ENCODE measurements around the gene WDR55.
"Not testable (repeated sequence)": the region's sequence is repeated elsewhere in the genome, so short reads cannot be mapped to it uniquely, and the experiment has no call there.

WDR55 gene

GRCh38 chr5:140664359-140665119 is at the start of gene WDR55:
TSS of gene WDR55 (plus strand) at chr5:140664904. CDS start at chr5:140664913, 9 bp downstream.
- DNase-seq (ENCODE audit: low read depth in 2 of 2): peak; percentile 79 to 82

GRCh38 chr5:140622301-140622700 is 42.4 kb upstream of the WDR55 start:
- no peak for DNase-seq (ENCODE audit: low read depth in 2 of 2)

GRCh38 chr5:140623061-140623460 is 41.6 kb upstream of the WDR55 start:
- DNase-seq (ENCODE audit: low read depth in 2 of 2): not testable (repeated sequence)

- DNase-seq (ENCODE audit: low read depth in 2 of 2): not testable (repeated sequence)
These were observed 39.8 kb upstream of the WDR55 start for GRCh38 chr5:140624886-140625285.

- DNase-seq (ENCODE audit: low read depth in 2 of 2): no peak
These were observed 36.7 kb upstream of the WDR55 start for GRCh38 chr5:140627972-140628371.

GRCh38 chr5:140628711-140629110 is 36.0 kb upstream of the WDR55 start:
- no peak for DNase-seq (ENCODE audit: low read depth in 2 of 2)

GRCh38 chr5:140630292-140631035 is 34.2 kb upstream of the WDR55 start:
- no peak for DNase-seq (ENCODE audit: low read depth in 2 of 2)

GRCh38 chr5:140631036-140631417 is 33.7 kb upstream of the WDR55 start:
- no peak for DNase-seq (ENCODE audit: low read depth in 2 of 2)

- no peak for DNase-seq (ENCODE audit: low read depth in 2 of 2)
These were observed 32.8 kb upstream of the WDR55 start for GRCh38 chr5:140631831-140632365.

GRCh38 chr5:140632366-140633020 is 32.2 kb upstream of the WDR55 start:
- DNase-seq (ENCODE audit: low read depth in 2 of 2): no peak

- no peak for DNase-seq (ENCODE audit: low read depth in 2 of 2)
These were observed 31.7 kb upstream of the WDR55 start, which contains the start of gene CD14 for GRCh38 chr5:140633021-140633471. TSS of gene CD14 (minus strand) at chr5:140633175. CDS start at chr5:140633071, 104 bp downstream.

- no peak for DNase-seq (ENCODE audit: low read depth in 2 of 2)
These were observed 31.2 kb upstream of the WDR55 start for GRCh38 chr5:140633501-140633900.

GRCh38 chr5:140634103-140634502 is 30.6 kb upstream of the WDR55 start:
- DNase-seq (ENCODE audit: low read depth in 2 of 2): no peak

- no peak for DNase-seq (ENCODE audit: low read depth in 2 of 2)
These were observed 29.1 kb upstream of the WDR55 start for GRCh38 chr5:140635291-140636257.

GRCh38 chr5:140637371-140638100 is 27.2 kb upstream of the WDR55 start:
- no peak for DNase-seq (ENCODE audit: low read depth in 2 of 2)

GRCh38 chr5:140638898-140639147 is 25.9 kb upstream of the WDR55 start:
- not testable (repeated sequence) for DNase-seq (ENCODE audit: low read depth in 2 of 2)

GRCh38 chr5:140639148-140639981 is 25.3 kb upstream of the WDR55 start, which contains the start of gene TMCO6:
TSS of gene TMCO6 (plus strand) at chr5:140639451. CDS start at chr5:140639528, 77 bp downstream.
- peak; percentile 84 to 86 for DNase-seq (ENCODE audit: low read depth in 2 of 2)

- no peak for DNase-seq (ENCODE audit: low read depth in 2 of 2)
These were observed 23.0 kb upstream of the WDR55 start for GRCh38 chr5:140641716-140642115.

- no peak for DNase-seq (ENCODE audit: low read depth in 2 of 2)
These were observed 22.0 kb upstream of the WDR55 start for GRCh38 chr5:140642718-140643117.

Measured in fibroblast of skin of left quadriceps (primary cell).